ENCODE measurements around the gene OAT. TPM values are rescaled to one million over a fixed set of nuclear protein-coding genes. Genes with fewer than 3 reads are reported as not detected.

Gene OAT
- polyA plus RNA-seq, 2 of the 4 experiments (the other 2 are of a cell fraction), result 81.3 to 97.6 TPM

GRCh38 chr10:124450012-124450782 is 31.5 kb upstream of the OAT start, which contains the start of gene NKX1-2:
NKX1-2 (minus strand) TSS chr10:124450035; CDS start chr10:124449943, 92 bp downstream.
- Histone ChIP-seq H3K4me3 (peak within 1 kb of the TSS; percentile 50), H3K9me3 (no peaks in the 10 kb centered on the region), H3K4me1 (peaks cover 14% of the 10 kb centered on the region), H3K4me2 (peak within 1 kb of the TSS; percentile 98), H3K27ac (peak within 1 kb of the TSS; percentile 13 to 36; a peak in 2 of 6 replicates)
- ATAC-seq (peak; percentile 36 to 61; a peak in 4 of 6 replicates), DNase-seq (ENCODE audit: low read depth in 1 of 2, low spot score in 1 of 2) (no peak), FAIRE-seq (no peak)
- no peak for TF ChIP-seq FOXS1 (CRISPR knock-in tag; IDR thresholded peaks at IDR 0.05)
- no peak for TF ChIP-seq POLR2AphosphoS2 (conservative IDR thresholded peaks at IDR 0.05; ENCODE audit: low read length)
- no peak for TF ChIP-seq ESRRA (IDR thresholded peaks at IDR 0.05; ENCODE audit: borderline replicate concordance, low read length)
- no peak for TF ChIP-seq HOXB5 (CRISPR knock-in tag; IDR thresholded peaks at IDR 0.05)
- no peak for TF ChIP-seq ZC3H11A (IDR thresholded peaks at IDR 0.05)
- TF ChIP-seq E2F6 (IDR thresholded peaks at IDR 0.05; ENCODE audit: borderline replicate concordance, low read depth), result no peak
- TF ChIP-seq USF2 (IDR thresholded peaks at IDR 0.05), result no peak
- TF ChIP-seq EHMT2 (IDR thresholded peaks at IDR 0.05; ENCODE audit: low read depth), result no peak
- no peak for TF ChIP-seq RARB (CRISPR knock-in tag; IDR thresholded peaks at IDR 0.05)
- no peak for TF ChIP-seq CHD2 (IDR thresholded peaks at IDR 0.05; ENCODE audit: low read length, partially characterized antibody)
- TF ChIP-seq MAX (IDR thresholded peaks at IDR 0.05), result no peak
- no peak for TF ChIP-seq JUNB (IDR thresholded peaks at IDR 0.05)
- TF ChIP-seq GATA3 (IDR thresholded peaks at IDR 0.05; ENCODE audit: borderline replicate concordance), result no peak
- no peak for TF ChIP-seq ZNF302 (CRISPR knock-in tag; IDR thresholded peaks at IDR 0.05)
- no peak for TF ChIP-seq BHLHE40 (IDR thresholded peaks at IDR 0.05; ENCODE audit: low read depth, low read length)
- TF ChIP-seq PBX3 (IDR thresholded peaks at IDR 0.05), result no peak
- ChIA-PET CTCF (interaction anchor here (1.4 kb wide), 1 partner anchor 14 kb away, joined by 4 read pairs; no protein-coding TSS in a partner anchor), POLR2A (interaction anchor here (0.6 kb wide), 1 partner anchor 10 kb away, joined by 8 read pairs; no protein-coding TSS in a partner anchor)
- whole genome bisulfite sequencing (ENCODE audit: missing lambda C conversion rate), result 35% methylated on average over 32 of the region's 57 CpGs

- Histone ChIP-seq H3K27ac (peak overlapping the region; percentile 13 to 36; a peak in 2 of 6 replicates), H3K4me2 (peak overlapping the region; percentile 98), H3K9me3 (no peaks in the 10 kb centered on the region), H3K4me3 (peak overlapping the region; percentile 50), H3K4me1 (peaks cover 14% of the 10 kb centered on the region)
- 11% methylated on average over 41 of the region's 59 CpGs for WGBS (ENCODE audit: missing lambda C conversion rate)
- POLR2A ChIA-PET, result interaction anchor here (1.1 kb wide), 1 partner anchor 30 kb away, joined by 3 read pairs; the partner anchor contains the start of gene OAT
- DNase-seq (ENCODE audit: low read depth in 1 of 2, low spot score in 1 of 2), result no peak
- CTCF ChIA-PET, result interaction anchor here (1.4 kb wide), 1 partner anchor 15 kb away, joined by 4 read pairs; no protein-coding TSS in a partner anchor
- FAIRE-seq, result no peak
- peak; percentile 31 to 56; a peak in 5 of 6 replicates for ATAC-seq
- TF ChIP-seq CTCF (IDR thresholded peaks at IDR 0.05), result no peak
- TF ChIP-seq HDAC2 (IDR thresholded peaks at IDR 0.05), result 0 out of 2 replicates have a peak, but pooled peaks have one; percentile 15
- 0 out of 2 replicates have a peak, but pooled peaks have one; percentile 23 for TF ChIP-seq MAX (IDR thresholded peaks at IDR 0.05)
Observed at GRCh38 chr10:124449170-124450011, 30.7 kb upstream of the OAT start.

Measured in A549 (cell line).